ENCODE measurements around the gene ZNF93. TPM values are rescaled to one million over a fixed set of nuclear protein-coding genes. Genes with fewer than 3 reads are reported as not detected.

Gene ZNF93
- total and polyA plus RNA-seq, 9 of the 15 experiments (the other 6 are each of a cell fraction or from before 2014, with no cell fraction given): 11.1 to 26.3 (median 17.1) TPM

GRCh38 chr19:19865750-19866610 lies 34.8 kb upstream of the ZNF93 start, which contains the start of gene ZNF253 (continued):
- TF ChIP-seq PRDM10 (IDR thresholded peaks at IDR 0.05; ENCODE audit: partially characterized antibody) (peak; percentile 98), ZBTB1 (CRISPR knock-in tag; IDR thresholded peaks at IDR 0.05; ENCODE audit: borderline replicate concordance, low read depth) (no peak), KDM4B (IDR thresholded peaks at IDR 0.05; ENCODE audit: borderline replicate concordance in 2 of 2, low read depth in 1 of 2) (peak in 1 of 2 experiments; percentile 61; a peak in 1 of 4 replicates), ZNF561 (CRISPR knock-in tag; conservative IDR thresholded peaks at IDR 0.05) (no peak), KAT8 (IDR thresholded peaks at IDR 0.05; ENCODE audit: low read depth) (0 out of 2 replicates have a peak, but pooled peaks have one; percentile 27), ZNF280A (IDR thresholded peaks at IDR 0.05; ENCODE audit: low read depth, partially characterized antibody) (no peak), SRSF9 (IDR thresholded peaks at IDR 0.05; ENCODE audit: borderline replicate concordance, low read depth, low read length) (no peak), PREB (CRISPR knock-in tag; IDR thresholded peaks at IDR 0.05) (no peak), ZNF395 (CRISPR knock-in tag; IDR thresholded peaks at IDR 0.05) (peak; percentile 60; the same call in 1 of the 2 replicates), GABPA (tag; conservative IDR thresholded peaks at IDR 0.05; ENCODE audit: low read depth) (peak; percentile 42; the same call in 1 of the 2 replicates), ZKSCAN1 (IDR thresholded peaks at IDR 0.05; ENCODE audit: low read depth, low read length) (0 out of 2 replicates have a peak, but pooled peaks have one; percentile 17), YY1 (IDR thresholded peaks at IDR 0.05; ENCODE audit: borderline replicate concordance in 1 of 3, control insufficient read depth in 1 of 3, extremely low read depth in 1 of 3, insufficient read depth in 3 of 3, insufficient read length in 1 of 3, insufficient replicate concordance in 2 of 3, low read depth in 1 of 3, low read length in 2 of 3) (peak; percentile 66 to 96 (median 84)), GTF2E2 (tag; IDR thresholded peaks at IDR 0.05) (peak; percentile 58; the same call in 1 of the 2 replicates), GATA2 (CRISPR knock-in tag; IDR thresholded peaks at IDR 0.05) (peak; percentile 86; the same call in 1 of the 2 replicates), CREB5 (CRISPR knock-in tag; IDR thresholded peaks at IDR 0.05) (no peak)

Measured in K562 (cell line).